ENCODE measurements around the gene AMPH.

DNA sequence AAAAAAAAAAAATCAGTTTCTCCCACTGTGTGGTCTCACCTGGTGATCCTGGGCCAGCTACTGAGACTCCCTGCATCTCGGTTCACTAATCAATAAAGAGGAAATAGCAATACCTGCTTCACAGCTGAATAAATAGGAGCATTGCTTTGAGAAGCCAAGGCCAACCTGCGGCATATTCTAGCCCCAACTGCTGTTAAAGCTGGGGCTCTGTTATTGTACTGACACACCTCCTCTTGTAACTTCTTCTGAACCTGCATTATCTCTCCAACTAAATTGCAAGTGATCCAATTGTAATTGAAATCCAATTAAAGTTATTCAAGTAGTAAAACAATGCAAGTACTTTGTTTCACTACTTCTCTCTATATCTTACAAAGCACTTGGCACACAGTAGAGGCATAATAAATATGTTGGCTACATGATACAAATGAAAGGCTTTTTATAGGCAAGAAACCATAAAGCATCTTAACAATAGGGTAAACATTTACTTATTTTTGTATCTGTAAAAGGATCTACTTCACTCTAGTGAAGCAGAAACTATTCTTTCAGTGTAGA is 38.4 kb downstream of the AMPH start:
- TF ChIP-seq, protein P1, sequence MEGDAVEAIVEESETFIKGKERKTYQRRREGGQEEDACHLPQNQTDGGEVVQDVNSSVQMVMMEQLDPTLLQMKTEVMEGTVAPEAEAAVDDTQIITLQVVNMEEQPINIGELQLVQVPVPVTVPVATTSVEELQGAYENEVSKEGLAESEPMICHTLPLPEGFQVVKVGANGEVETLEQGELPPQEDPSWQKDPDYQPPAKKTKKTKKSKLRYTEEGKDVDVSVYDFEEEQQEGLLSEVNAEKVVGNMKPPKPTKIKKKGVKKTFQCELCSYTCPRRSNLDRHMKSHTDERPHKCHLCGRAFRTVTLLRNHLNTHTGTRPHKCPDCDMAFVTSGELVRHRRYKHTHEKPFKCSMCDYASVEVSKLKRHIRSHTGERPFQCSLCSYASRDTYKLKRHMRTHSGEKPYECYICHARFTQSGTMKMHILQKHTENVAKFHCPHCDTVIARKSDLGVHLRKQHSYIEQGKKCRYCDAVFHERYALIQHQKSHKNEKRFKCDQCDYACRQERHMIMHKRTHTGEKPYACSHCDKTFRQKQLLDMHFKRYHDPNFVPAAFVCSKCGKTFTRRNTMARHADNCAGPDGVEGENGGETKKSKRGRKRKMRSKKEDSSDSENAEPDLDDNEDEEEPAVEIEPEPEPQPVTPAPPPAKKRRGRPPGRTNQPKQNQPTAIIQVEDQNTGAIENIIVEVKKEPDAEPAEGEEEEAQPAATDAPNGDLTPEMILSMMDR (IDR thresholded peaks at IDR 0.05) = no peak
- no peak for TF ChIP-seq POLR2A (IDR thresholded peaks at IDR 0.05)

Measured in uterus (tissue), 2 donors.